WTC11 (cell line): ENCODE data around the gene GASK1B.

Source experiments
- CTCF ChIP-seq: fragments of 200-600 bp; IDR thresholded peaks from 2 replicates; pipeline ENCODE4 v1.8.0; 2022; ENCODE audit warnings: antibody characterized with exemption
- E2F4 ChIP-seq: sonication (generic); formaldehyde crosslinking; IDR thresholded peaks from 2 replicates; pipeline ENCODE4 v1.8.1; 2022; ENCODE audit warnings: low read depth, mild to moderate bottlenecking, moderate library complexity, missing genetic modification reagents, borderline replicate concordance
- FOXJ3 ChIP-seq: sonication (generic); formaldehyde crosslinking; IDR thresholded peaks from 2 replicates; pipeline ENCODE4 v1.9.0; 2021; ENCODE audit warnings: missing genetic modification reagents, mild to moderate bottlenecking, borderline replicate concordance
- HMGA2 ChIP-seq: fragments of 250-450 bp; sonication (Bioruptor Pico); IDR thresholded peaks from 2 replicates; pipeline ENCODE4 v1.4.0; 2021; ENCODE audit warnings: mild to moderate bottlenecking, moderate library complexity
- IRF2 ChIP-seq: sonication (generic); formaldehyde crosslinking; IDR thresholded peaks from 2 replicates; pipeline ENCODE4 v1.8.0; 2022; ENCODE audit warnings: low read depth, missing genetic modification reagents, borderline replicate concordance
- JUN ChIP-seq: sonication (generic); formaldehyde crosslinking; IDR thresholded peaks from 2 replicates; pipeline ENCODE4 v1.8.0; 2023; ENCODE audit warnings: mild to moderate bottlenecking, missing genetic modification reagents
- NR3C1 ChIP-seq: sonication (generic); formaldehyde crosslinking; conservative IDR thresholded peaks from 2 replicates; pipeline ENCODE4 v1.8.1; 2023; ENCODE audit warnings: low read depth, mild to moderate bottlenecking, missing genetic modification reagents
- TCF7 ChIP-seq: sonication (generic); formaldehyde crosslinking; IDR thresholded peaks from 2 replicates; pipeline ENCODE4 v1.8.0; 2022; ENCODE audit warnings: mild to moderate bottlenecking, low read depth, missing genetic modification reagents, moderate library complexity
- ZSCAN18 ChIP-seq: fragments of 250-450 bp; sonication (Bioruptor Pico); IDR thresholded peaks from 2 replicates; pipeline ENCODE4 v2.1.2; 2022; ENCODE audit warnings: mild to moderate bottlenecking, moderate library complexity
- TF ChIP-seq, protein P1 (sequence below): sonication (generic); formaldehyde crosslinking; IDR thresholded peaks from 2 replicates; pipeline ENCODE4 v1.8.1; 2022; ENCODE audit warnings: low read depth, missing genetic modification reagents, borderline replicate concordance
- TF ChIP-seq, protein P2 (sequence below): sonication (generic); formaldehyde crosslinking; IDR thresholded peaks from 2 replicates; pipeline ENCODE4 v1.8.1; 2023; ENCODE audit warnings: mild to moderate bottlenecking, missing genetic modification reagents, moderate library complexity
- TF ChIP-seq, protein P3 (sequence below): sonication (generic); formaldehyde crosslinking; IDR thresholded peaks from 2 replicates; pipeline ENCODE4 v1.8.1; 2023; ENCODE audit warnings: mild to moderate bottlenecking, moderate library complexity, missing genetic modification reagents
- TF ChIP-seq, protein P4 (sequence below): sonication (generic); formaldehyde crosslinking; conservative IDR thresholded peaks from 2 replicates; pipeline ENCODE4 v1.8.1; 2022; ENCODE audit warnings: mild to moderate bottlenecking, missing genetic modification reagents

DNA sequence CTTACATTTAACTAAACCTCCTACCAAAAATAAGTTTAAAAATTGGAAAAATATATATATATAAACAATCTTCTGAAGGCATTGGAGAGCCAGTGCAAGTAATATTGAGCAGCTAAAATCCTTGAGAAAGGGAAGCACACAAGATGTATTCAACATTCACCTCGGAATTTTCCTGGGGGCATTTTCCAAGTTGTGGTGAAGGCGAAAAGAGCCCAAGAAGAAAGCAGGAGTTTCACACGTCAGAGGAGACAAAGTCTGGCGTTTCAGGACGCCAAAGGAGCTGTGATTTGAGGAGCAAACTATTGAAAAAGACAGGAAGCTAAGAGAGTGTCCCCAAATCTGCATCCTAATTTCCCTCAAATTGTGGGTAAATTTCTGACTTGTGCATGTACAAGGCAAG is 9.1 kb upstream of the GASK1B start:
- TF ChIP-seq JUN (CRISPR knock-in tag), result no peak
- TF ChIP-seq CTCF, result no peak
- TF ChIP-seq, protein P1, sequence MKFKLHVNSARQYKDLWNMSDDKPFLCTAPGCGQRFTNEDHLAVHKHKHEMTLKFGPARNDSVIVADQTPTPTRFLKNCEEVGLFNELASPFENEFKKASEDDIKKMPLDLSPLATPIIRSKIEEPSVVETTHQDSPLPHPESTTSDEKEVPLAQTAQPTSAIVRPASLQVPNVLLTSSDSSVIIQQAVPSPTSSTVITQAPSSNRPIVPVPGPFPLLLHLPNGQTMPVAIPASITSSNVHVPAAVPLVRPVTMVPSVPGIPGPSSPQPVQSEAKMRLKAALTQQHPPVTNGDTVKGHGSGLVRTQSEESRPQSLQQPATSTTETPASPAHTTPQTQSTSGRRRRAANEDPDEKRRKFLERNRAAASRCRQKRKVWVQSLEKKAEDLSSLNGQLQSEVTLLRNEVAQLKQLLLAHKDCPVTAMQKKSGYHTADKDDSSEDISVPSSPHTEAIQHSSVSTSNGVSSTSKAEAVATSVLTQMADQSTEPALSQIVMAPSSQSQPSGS (CRISPR knock-in tag), result no peak
- TF ChIP-seq E2F4, result no peak
- TF ChIP-seq, protein P2, sequence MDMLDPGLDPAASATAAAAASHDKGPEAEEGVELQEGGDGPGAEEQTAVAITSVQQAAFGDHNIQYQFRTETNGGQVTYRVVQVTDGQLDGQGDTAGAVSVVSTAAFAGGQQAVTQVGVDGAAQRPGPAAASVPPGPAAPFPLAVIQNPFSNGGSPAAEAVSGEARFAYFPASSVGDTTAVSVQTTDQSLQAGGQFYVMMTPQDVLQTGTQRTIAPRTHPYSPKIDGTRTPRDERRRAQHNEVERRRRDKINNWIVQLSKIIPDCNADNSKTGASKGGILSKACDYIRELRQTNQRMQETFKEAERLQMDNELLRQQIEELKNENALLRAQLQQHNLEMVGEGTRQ (CRISPR knock-in tag), result no peak
- TF ChIP-seq TCF7 (CRISPR knock-in tag), result no peak
- TF ChIP-seq, protein P3, sequence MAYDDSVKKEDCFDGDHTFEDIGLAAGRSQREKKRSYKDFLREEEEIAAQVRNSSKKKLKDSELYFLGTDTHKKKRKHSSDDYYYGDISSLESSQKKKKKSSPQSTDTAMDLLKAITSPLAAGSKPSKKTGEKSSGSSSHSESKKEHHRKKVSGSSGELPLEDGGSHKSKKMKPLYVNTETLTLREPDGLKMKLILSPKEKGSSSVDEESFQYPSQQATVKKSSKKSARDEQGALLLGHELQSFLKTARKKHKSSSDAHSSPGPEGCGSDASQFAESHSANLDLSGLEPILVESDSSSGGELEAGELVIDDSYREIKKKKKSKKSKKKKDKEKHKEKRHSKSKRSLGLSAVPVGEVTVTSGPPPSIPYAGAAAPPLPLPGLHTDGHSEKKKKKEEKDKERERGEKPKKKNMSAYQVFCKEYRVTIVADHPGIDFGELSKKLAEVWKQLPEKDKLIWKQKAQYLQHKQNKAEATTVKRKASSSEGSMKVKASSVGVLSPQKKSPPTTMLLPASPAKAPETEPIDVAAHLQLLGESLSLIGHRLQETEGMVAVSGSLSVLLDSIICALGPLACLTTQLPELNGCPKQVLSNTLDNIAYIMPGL, result no peak
- no peak for TF ChIP-seq IRF2 (CRISPR knock-in tag)
- no peak for TF ChIP-seq HMGA2 (CRISPR knock-in tag)
- no peak for TF ChIP-seq NR3C1 (CRISPR knock-in tag)
- TF ChIP-seq ZSCAN18 (CRISPR knock-in tag), result no peak
- TF ChIP-seq FOXJ3 (CRISPR knock-in tag), result no peak
- TF ChIP-seq, protein P4, sequence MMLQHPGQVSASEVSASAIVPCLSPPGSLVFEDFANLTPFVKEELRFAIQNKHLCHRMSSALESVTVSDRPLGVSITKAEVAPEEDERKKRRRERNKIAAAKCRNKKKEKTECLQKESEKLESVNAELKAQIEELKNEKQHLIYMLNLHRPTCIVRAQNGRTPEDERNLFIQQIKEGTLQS, result no peak
